Ascending aorta (tissue), 2 donors: ENCODE measurements around the gene TRIM7. TPM values are rescaled to one million over a fixed set of nuclear protein-coding genes. Genes with fewer than 3 reads are reported as not detected.
"Not testable (repeated sequence)": the region's sequence is repeated elsewhere in the genome, so short reads cannot be mapped to it uniquely, and the experiment has no call there.

ENCODE experiments used
- DNase-seq, 2 donors: peaks; one replicate each; pipeline ENCODE4 v3.0.0-alpha.2; 2019; ENCODE audit warnings: low spot score in 2 of 2
- H3K27ac ChIP-seq, 2 donors: fragments of 200-600 bp; sonication (generic); one replicate each; pipeline ENCODE4 v1.5.1; 2016 to 2017; ENCODE audit warnings: mild to moderate bottlenecking in 1 of 2
- H3K27me3 ChIP-seq: fragments of 200-600 bp; sonication (generic); one replicate; pipeline ENCODE4 v1.5.1; 2017
- H3K36me3 ChIP-seq, 2 donors: fragments of 200-600 bp; sonication (generic); one replicate each; pipeline ENCODE4 v1.5.1; 2016
- H3K4me1 ChIP-seq, 2 donors: fragments of 200-600 bp; sonication (generic); one replicate each; pipeline ENCODE4 v1.5.1; 2016 to 2017; ENCODE audit warnings: mild to moderate bottlenecking in 1 of 2
- H3K4me3 ChIP-seq, 2 donors: fragments of 200-600 bp; sonication (generic); one replicate each; pipeline ENCODE4 v1.5.1; 2016 to 2017; ENCODE audit warnings: mild to moderate bottlenecking in 1 of 2
- H3K9me3 ChIP-seq, 2 donors: fragments of 200-600 bp; sonication (generic); one replicate each; pipeline ENCODE4 v1.5.1; 2016
- intact Hi-C: fragments of 100-400 bp; cut with DNase I; formaldehyde crosslinking; loops from one replicate; pipeline ENCODE4 v1.15.1; 2023
- total RNA-seq: library from RNA; depleted of rRNA; stranded (reverse); fragments of >200 nt; gene quantifications from one replicate; pipeline ENCODE4 v1.1.0, GENCODE V29; 2016
- TF ChIP-seq, protein P1 (sequence below), 3 experiments: fragments of 200-600 bp in 2 of 3; fragments of 450-650 bp in 1 of 3; sonication (generic) in 2 of 3; IDR thresholded peaks; one replicate each; pipeline ENCODE4 v1.5.1; 2016 to 2019; ENCODE audit warnings: antibody characterized with exemption in 3 of 3, mild to moderate bottlenecking in 1 of 3, moderate library complexity in 1 of 3

TRIM7 gene
- total RNA-seq, 1 donor from 2014 or later, result 6.1 TPM

DNA sequence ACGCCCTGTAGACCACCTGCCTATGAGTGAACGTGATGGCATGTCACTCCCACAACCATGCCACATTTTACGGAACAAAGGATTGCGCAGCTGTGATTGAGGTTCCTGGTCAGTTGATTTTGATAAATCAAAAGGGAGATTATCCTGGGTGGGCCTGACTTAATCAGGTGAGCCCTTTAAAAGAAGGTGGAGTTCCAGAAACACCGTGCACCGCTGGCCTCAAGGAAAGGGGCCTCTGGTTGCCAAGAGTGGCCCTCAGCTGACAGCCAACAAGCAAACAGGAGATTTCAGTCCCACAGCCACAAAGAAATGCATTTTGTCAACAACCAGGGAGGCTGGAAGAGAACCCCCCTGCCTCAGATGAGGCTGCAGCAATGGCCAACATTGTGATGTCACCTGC is 19.0 kb downstream of the TRIM7 start:
- no peak for DNase-seq
- Histone ChIP-seq H3K36me3 (no peaks in the 10 kb centered on the region), H3K4me3 (no peak overlapping the region), H3K27me3 (no peaks in the 10 kb centered on the region), H3K27ac (no peak overlapping the region), H3K9me3 (no peaks in the 10 kb centered on the region), H3K4me1 (peaks cover 3 to 10% of the 10 kb centered on the region in 2 donors)
- TF ChIP-seq, protein P1, sequence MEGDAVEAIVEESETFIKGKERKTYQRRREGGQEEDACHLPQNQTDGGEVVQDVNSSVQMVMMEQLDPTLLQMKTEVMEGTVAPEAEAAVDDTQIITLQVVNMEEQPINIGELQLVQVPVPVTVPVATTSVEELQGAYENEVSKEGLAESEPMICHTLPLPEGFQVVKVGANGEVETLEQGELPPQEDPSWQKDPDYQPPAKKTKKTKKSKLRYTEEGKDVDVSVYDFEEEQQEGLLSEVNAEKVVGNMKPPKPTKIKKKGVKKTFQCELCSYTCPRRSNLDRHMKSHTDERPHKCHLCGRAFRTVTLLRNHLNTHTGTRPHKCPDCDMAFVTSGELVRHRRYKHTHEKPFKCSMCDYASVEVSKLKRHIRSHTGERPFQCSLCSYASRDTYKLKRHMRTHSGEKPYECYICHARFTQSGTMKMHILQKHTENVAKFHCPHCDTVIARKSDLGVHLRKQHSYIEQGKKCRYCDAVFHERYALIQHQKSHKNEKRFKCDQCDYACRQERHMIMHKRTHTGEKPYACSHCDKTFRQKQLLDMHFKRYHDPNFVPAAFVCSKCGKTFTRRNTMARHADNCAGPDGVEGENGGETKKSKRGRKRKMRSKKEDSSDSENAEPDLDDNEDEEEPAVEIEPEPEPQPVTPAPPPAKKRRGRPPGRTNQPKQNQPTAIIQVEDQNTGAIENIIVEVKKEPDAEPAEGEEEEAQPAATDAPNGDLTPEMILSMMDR (IDR thresholded peaks at IDR 0.05), result no peak
- intact Hi-C loops, result loop anchor here (5.0 kb wide), 1 partner anchor 76 kb away; the partner anchor contains the start of gene TRIM52

DNA sequence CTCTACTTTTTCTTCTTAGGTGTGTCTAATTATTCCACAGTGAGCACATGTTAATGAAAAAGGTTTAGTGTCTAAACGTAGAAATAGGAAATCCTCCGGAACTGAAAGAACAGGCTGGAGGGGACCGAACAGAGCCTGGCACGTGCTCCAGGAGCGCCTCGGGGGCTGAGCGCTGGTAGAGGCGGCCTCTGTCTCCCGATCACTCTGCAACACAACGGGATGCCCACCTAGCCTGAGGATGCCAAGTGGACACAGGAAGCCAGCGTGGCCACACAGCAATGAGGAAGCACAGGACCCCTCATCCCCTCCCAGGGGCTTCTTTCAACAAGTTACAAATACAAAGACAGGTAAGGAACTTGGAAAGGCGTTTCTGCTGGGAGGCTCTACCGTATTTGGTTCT is 19.4 kb downstream of the TRIM7 start:
- no peak overlapping the region for H3K4me3 ChIP-seq
- TF ChIP-seq, protein P1 (IDR thresholded peaks at IDR 0.05), result no peak
- no peak overlapping the region for H3K27ac ChIP-seq
- DNase-seq, result no peak
- H3K9me3 ChIP-seq, result no peaks in the 10 kb centered on the region
- H3K36me3 ChIP-seq, result no peaks in the 10 kb centered on the region
- H3K4me1 ChIP-seq, result peaks cover 3 to 10% of the 10 kb centered on the region in 2 donors
- intact Hi-C loops, result loop anchor here (5.0 kb wide), 1 partner anchor 77 kb away; the partner anchor contains the start of gene TRIM52
- H3K27me3 ChIP-seq, result no peaks in the 10 kb centered on the region

DNA sequence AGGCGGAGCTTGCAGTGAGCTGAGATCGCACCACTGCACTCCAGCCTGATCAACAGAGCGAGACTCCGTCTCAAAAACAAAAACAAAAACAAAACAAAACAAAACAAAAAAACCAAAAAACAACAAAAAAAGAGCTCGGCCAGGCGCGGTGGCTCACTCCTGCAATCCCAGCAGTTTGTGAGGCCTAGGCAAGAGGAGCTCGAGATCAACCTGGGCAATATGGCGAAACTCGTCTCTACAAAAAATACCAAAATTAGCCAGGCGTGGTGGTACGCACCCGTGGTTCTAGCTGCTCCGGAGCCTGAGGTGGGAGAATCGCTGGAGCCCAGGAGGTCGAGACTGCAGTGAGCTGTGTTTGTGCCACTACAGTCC is 20.2 kb downstream of the TRIM7 start:
- H3K4me3 ChIP-seq, result peak overlapping the region; percentile 63 to 70
- no peaks in the 10 kb centered on the region for H3K27me3 ChIP-seq
- intact Hi-C loops, result loop anchor here (1.0 to 5.0 kb wide), 2 partner anchors 26 to 77 kb away; partner anchors contain the start of gene TRIM52
- no peaks in the 10 kb centered on the region for H3K9me3 ChIP-seq
- peaks cover 0 to 10% of the 10 kb centered on the region in 2 donors for H3K4me1 ChIP-seq
- DNase-seq, result no peak
- TF ChIP-seq, protein P1 (IDR thresholded peaks at IDR 0.05), result no peak
- H3K27ac ChIP-seq, result peak overlapping the region in 1 of 2 donors; percentile 36
- H3K36me3 ChIP-seq, result no peaks in the 10 kb centered on the region

DNA sequence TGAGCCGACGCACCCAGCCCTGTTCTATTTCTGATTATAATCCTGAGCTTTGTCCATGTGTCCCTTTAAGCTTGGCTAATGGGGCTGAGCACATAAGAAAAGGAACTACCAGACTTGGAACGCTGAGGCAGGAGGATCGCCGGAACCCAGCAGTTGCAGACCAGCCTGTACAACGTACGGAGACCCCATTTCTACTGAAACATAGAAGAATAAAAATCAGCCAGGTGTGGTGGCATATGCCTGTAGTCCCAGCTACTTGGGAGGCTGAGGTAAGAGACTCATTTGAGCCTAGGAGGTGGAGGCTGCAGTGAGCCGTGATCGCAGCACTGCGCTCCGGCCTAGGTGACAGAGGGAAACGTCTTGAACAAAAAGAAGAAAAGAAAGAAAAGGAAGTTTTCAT is 22.3 kb downstream of the TRIM7 start:
- DNase-seq, result no peak

DNA sequence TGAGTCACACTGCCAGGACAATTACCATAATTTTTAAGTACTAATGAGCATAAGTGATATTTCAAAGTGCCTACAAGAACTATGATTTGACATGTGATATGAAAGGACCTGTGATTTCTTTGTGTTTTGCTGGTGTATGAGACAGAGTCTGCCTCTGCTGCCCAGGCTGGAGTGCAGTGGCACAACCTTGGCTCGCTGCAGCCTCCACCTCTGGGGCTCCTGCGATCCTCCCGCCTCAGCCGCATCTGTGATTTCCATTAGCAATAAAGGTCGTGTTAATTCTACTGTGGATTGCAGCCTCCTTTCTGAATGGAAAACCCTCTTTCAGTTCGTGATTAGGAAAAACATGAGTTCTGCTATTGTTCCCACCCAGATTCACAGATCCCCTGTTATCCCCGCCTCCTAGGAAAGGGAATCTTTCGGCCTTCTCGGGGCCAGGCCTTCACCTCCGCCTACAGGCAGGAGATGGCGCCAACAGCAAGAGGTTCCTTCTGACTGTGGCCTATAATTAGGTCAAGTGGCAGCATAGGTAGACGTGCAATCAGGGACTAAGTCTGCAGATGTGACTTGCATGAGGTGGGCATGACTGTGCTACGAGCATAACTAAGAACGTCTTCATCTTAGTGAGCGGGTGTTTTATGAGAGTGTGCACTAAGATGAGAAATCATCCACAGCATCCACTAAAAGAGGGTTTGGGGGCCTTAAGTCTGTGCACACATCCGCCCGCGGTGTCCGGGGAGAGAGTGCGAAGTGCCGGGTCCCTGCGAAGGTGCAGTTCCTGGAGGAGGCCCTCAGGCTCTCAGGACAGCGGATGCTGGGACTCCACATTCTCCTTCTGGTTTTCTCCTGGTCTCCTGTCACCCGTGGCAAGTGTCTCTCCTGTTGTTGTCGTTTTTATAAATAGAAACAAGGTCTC is 23.1 kb downstream of the TRIM7 start:
- Histone ChIP-seq H3K4me1 (peaks cover 0 to 10% of the 10 kb centered on the region in 2 donors), H3K27ac (peak overlapping the region in 1 of 2 donors; percentile 47), H3K36me3 (no peaks in the 10 kb centered on the region), H3K9me3 (no peaks in the 10 kb centered on the region), H3K27me3 (no peaks in the 10 kb centered on the region), H3K4me3 (no peak overlapping the region)
- DNase-seq, result peak in 1 of 2 donors; percentile 81
- TF ChIP-seq, protein P1 (IDR thresholded peaks at IDR 0.05), result peak; percentile 69 to 83 (median 73)
- intact Hi-C loops, result no loop called here

More for the DNA sequence above, 22.3 kb downstream of the TRIM7 start:
- H3K27me3 ChIP-seq, result no peaks in the 10 kb centered on the region
- peak overlapping the region in 1 of 2 donors; percentile 27 for H3K4me3 ChIP-seq
- no peaks in the 10 kb centered on the region for H3K36me3 ChIP-seq
- H3K9me3 ChIP-seq, result no peaks in the 10 kb centered on the region
- TF ChIP-seq, protein P1 (IDR thresholded peaks at IDR 0.05), result no peak
- intact Hi-C loops, result no loop called here
- peaks cover 0 to 10% of the 10 kb centered on the region in 2 donors for H3K4me1 ChIP-seq
- peak overlapping the region in 1 of 2 donors; percentile 47 for H3K27ac ChIP-seq

DNA sequence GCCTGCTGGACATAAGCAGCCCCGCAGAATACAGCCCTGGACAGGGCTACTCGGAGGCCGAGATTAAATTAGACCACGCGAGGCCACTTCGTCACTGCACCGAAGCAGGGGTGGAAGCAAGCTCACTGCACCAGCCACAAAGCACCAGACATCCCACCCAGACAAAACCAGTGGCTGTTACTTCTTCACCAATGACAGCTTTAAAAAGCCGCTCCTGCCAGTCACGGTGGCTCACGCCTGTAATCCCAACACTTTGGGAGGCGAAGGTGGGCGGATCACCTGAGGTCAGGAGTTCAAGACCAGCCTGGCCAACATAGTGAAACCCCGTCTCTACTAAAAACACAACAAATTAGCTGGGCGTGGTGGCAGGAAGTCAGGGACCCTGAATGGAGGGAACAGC is 27.4 kb downstream of the TRIM7 start:
- intact Hi-C loops, DNase-seq, H3K4me1 ChIP-seq, H3K27me3 ChIP-seq, H3K36me3 ChIP-seq, H3K4me3 ChIP-seq, H3K9me3 ChIP-seq, H3K27ac ChIP-seq: not testable (repeated sequence)
